NCI-H510A (cell line): ENCODE results near the gene CACNG4.

Experiments used
- DNase-seq: peaks from one replicate; lab custom pipeline; 2025; lab: John Stamatoyannopoulos, UW

CACNG4 gene

DNA sequence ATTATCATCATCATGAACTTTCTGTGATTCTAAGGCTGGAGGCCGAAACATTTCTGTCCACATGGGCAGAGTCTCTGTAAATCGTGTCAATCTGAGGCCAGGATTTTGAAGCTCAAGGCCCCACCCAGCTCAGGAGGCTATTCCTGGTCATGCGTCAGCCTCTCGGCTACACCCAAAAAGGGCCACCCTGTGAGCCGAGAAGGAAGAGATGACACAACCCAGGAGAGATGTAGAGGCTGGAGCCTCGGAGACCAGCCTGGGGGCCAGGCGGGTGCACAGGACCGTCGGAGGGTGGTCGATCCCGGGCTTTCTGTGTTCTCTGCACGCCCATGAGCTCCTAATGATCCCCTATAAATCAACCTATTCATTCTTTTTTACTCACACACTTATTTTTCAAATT, 78.8 kb downstream of the CACNG4 start:
- no peak for DNase-seq

- DNase-seq: no peak
Measured at GRCh38 chr17:67044016-67044772, 79.7 kb downstream of the CACNG4 start, which contains the start of gene CACNG1. TSS of gene CACNG1 (plus strand) at chr17:67044554. CDS start at chr17:67044661, 107 bp downstream.

GRCh38 chr17:67044940-67045339, 80.4 kb downstream of the CACNG4 start:
- no peak for DNase-seq

GRCh38 chr17:67046398-67046797, 81.9 kb downstream of the CACNG4 start:
- no peak for DNase-seq

DNA sequence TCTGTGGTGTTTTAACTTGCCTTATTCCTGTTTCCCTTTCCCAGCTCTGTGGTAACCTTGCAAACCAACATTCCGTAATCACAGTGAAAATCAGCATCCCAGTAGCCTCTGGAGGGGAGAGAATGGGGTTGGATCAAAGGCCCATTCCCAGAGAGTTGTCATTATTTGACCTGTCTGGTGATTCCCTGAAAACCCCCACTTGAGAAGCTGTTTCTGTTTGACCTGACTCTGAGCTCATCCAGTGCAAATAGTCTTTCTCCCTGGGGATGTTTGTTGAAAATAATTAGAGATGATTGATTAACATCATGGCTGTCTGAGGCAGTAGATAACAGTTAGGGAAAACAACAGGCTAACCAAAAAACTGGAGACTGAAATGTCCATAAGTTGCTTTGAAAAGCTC, 82.9 kb downstream of the CACNG4 start:
- no peak for DNase-seq

DNA sequence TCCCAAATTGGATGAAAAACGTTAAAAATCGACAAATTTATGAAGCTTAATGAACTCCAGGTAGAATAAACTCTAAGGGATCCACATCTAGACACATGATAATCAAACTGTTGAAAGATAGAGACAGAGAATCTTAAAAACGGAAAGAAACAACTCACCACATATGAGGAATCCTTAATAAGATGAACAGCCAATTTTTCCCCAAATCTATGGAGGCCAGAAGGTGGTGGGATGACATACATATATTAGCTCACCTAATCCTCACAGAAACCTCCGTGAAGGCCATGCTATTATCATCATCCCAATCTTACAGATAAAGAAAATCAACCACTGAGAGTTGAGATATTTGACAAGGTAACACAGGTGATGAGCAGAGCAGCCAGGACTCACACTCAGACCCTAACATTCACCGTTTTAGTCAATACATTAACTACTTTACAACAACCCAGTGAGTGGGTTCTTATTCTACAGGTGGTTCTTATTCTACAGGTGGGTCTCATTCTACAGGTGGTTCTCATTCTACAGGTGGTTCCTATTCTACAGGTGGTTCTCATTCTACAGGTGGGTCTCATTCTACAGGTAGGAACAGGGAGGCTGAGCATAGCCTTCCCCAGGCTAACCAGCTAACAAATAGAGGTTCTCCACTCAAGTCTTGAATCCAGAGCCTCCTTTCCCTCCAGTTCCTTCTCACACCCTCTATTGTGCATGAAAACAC, 84.7 kb downstream of the CACNG4 start:
- DNase-seq: no peak

- DNase-seq: no peak
Measured at GRCh38 chr17:67050066-67050465, 85.6 kb downstream of the CACNG4 start.

DNA sequence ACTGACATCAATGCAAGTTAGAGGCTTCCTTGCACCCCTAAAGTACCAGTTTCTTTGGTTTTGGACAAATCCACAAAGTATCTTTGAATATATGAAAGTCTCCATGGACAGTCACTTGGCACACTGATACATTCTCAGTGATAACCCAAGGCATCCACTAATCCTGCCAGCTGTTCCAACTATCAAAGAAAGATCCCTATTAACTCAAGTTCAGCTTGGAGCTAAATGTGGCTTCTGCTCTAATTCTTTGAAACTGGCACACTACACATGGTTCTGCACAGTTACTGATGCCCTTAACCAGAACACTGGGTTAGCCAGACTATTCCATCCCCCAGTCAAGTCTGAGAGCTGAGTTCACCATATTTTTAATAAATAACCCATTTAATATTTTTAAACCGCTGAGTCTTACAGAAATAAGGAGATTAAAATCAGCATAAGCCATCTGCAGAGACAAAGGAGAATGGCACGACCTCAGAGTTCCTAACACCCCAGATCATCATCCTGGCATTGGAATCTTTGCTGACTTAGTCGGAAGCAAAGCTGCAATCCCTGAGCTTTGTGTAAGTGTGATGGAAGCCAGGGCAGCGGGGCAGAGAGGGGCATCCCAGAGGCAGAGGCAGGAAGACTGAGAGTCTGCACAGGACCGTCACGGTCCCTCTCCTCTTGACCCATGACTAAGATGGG, 86.1 kb downstream of the CACNG4 start:
- no peak for DNase-seq

DNA sequence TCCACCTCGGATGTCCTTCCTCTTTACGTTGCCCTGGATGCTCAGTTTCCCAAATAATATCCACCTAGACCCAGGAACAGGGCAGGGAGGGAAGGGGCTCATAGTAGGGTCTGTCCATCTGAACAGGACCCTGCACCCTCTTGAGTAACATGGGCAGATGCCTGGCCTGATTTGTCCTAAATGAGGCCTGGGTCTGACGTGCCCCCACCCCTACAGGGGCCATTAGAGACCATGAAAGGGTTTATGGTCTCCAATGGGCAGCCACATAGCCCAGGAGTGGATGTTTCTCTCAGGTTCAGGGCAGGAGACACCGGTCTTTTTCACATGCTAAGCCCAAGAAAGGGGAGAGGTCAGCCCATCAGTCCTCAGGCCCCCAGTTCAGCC, 86.6 kb downstream of the CACNG4 start:
- DNase-seq: no peak

DNA sequence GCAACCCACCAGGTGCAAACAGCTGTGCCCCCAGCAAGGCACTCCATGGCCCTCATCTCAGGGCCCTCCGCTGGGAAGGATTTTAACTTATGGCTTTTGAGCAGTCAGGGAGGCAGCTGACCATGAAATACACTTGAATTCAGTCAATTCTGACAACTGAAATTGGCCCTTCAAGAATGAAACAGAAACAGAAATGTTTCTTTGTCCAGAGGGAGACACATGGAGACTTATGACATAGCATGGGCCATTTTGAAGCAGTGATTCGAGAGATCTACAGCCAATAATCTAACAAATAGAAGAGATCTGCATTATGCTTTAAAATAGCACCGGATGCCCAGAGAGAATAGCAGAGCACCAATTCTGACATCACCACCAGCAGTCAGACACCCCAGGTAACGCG, 87.3 kb downstream of the CACNG4 start:
- no peak for DNase-seq

DNA sequence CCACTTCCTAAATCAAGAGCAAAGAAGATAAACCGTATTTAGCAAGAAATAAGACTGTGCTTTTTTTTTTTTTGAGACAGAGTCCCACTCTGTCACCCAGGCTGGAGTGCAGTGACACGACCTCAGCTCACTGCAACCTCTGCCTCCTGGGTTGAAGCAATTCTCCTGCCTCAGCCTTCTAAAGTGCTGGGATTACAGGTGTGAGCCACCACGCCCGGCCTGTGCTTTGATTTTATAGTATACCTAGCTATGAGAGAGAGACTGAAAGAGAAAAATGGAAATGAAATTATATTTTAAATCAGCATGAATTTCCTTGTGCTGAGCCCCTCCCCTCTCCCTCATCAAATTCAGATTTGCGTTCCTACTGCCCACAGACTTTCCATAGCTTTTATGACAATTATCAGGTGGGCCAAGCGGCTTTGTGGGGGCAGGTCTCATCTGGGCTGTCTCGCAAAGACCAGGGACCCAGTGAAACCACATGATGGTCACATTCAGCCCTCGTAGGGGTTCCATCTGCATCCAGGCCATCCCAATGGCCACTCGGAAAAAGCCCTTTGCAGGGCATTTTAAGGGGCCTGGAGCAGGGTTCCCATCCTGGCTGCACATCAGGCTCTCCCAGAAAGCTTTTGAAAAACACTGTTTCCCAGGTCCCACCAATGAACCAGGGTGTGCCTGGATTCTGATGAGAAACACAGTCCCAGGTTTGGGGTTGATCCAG, 88.4 kb downstream of the CACNG4 start:
- no peak for DNase-seq

DNA sequence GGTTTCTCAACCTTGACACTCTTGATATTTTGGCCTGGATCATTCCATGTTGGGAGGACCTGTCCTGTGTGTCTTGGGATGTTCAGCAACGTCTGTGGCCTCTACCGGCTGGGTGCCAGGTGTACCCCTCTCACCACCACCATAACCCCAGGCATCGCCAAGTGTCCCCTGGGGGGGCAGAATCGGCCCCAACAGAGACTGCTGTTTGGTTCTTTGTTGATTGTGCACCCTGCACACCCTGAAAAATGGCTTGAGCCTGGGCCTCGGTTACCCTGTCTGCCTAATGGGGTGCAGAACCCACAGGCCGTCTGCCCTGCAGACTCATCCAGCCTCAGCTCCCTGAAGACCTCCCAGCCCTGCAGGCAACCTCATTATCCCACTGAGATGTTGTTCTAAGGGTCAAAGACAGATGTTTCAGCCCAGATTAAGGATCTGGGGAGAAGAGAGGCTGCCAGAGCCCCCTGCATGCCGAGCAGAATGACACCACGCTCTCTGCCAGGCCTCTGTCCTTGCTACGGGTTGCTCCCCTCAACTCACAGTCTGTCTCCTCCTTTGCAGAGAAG, 89.0 kb downstream of the CACNG4 start:
- no peak for DNase-seq

GRCh38 chr17:67054011-67054591, 89.6 kb downstream of the CACNG4 start:
- DNase-seq: no peak

DNA sequence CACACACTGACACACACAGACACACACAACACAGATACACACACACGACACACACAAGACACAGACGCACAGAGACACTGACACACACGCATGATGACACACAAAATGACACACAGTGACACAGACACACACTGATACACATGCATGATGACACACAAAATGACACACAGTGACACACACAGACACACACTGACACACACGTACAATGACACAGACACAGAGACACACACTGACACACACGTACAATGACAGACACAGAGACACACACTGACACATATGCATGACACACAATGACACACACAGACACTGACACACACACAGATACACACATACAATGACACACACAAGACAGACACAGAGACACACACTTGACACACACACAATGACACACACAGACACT, 90.1 kb downstream of the CACNG4 start:
- no peak for DNase-seq

GRCh38 chr17:67055041-67055443, 90.5 kb downstream of the CACNG4 start:
- no peak for DNase-seq

- DNase-seq: no peak
Measured at GRCh38 chr17:67055811-67056745, 91.6 kb downstream of the CACNG4 start.

DNA sequence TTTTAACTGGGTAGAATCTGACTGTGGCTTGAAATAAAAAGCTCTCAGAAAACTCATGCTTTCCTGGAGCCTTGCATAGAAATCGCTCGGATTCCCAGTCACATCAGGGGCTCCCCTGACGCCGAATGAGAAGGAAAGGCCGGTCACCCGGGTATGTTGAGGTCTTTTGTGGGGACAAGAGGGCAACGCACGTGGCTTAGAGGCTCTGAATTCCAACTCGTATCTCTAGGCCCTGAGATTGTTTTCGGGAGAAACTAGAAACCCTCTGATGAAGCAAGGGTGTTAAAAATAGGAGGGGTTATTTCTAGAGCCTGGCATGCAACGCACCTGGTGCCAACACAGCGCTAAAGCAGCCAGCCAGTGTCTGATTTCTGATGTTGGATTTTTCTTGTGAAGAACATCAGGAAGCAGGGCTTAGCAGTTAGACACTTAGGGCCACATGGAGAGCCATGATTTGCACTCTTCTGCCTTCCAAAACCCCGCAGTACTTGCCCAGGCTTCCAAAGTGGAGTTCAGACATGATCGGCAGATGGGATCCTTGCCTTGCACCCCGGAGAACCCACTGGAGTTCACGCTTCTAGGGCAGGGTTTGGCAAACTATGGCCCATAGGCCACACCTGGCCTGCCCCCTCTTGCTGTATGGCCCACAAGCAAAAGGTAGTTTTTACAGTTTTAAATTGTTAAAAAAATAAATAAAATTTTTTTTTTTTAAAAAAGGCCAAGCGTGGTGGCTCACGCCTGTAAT, 92.4 kb downstream of the CACNG4 start:
- no peak for DNase-seq

GRCh38 chr17:67058036-67058435, 93.5 kb downstream of the CACNG4 start:
- no peak for DNase-seq

DNA sequence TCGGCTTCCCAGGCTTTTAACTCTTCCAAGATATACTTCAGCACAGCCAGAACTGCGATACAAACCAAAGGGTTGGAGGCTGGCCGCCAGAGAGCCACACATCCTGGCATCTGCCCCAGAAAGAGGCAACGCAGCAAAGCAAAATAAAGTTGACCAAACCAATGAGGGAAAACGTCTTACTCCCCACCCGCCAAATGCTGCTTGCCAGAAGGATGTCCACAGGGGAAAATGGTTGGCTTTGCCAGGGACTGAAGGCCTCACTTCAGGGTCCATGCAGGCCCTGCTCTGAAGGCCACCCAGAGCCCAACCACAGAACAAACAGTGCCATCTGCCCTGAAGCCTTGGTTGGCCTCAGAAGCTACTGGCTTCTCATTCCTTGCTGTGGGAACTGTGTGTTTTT, 94.9 kb downstream of the CACNG4 start:
- DNase-seq: no peak

DNA sequence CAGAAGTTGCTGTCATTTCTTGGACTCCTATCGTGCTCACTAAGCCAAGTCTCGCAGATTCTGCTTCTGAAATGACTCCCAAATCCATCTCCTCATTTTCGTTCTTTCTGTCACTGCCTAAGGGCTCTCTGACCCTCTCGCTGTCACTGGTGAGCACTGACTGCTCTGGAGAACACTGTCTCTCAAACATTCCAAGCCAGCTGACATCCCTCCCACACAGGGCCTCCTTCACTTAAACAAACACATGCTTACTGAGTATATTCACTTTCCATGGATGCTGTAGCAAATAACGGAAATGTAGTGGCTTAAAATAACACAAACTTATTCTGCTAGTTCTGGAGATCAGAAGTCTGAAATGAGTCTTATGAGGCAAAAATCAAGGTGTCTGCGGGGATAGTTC, 98.6 kb downstream of the CACNG4 start:
- no peak for DNase-seq
